Transverse colon (tissue), 4 donors: ENCODE measurements around the gene SEC24A. TPM values are rescaled to one million over a fixed set of nuclear protein-coding genes. Genes with fewer than 3 reads are reported as not detected.
"Not testable (repeated sequence)": the region's sequence is repeated elsewhere in the genome, so short reads cannot be mapped to it uniquely, and the experiment has no call there.

Source experiments
- DNase-seq: peaks from one replicate; pipeline ENCODE4 v3.0.0-alpha.2; 2019
- H3K27ac ChIP-seq, 4 donors: fragments of 200-600 bp; sonication (generic); 2 replicates each; pipeline ENCODE4 v1.5.1; 2016 to 2018; ENCODE audit warnings: inconsistent platforms in 4 of 4
- H3K27me3 ChIP-seq: fragments of 200-600 bp; sonication (generic); 2 replicates; pipeline ENCODE4 v1.5.1; 2017; ENCODE audit warnings: inconsistent platforms
- H3K36me3 ChIP-seq, 4 donors: fragments of 200-600 bp; sonication (generic); 2 replicates each; pipeline ENCODE4 v1.5.1; 2017 to 2019; ENCODE audit warnings: inconsistent platforms in 4 of 4
- H3K4me1 ChIP-seq, 4 donors: fragments of 200-600 bp; sonication (generic); 2 replicates each; pipeline ENCODE4 v1.5.1; 2017 to 2020; ENCODE audit warnings: inconsistent platforms in 4 of 4
- H3K4me3 ChIP-seq, 4 donors: fragments of 200-600 bp; sonication (generic); 1 replicate in 1 of 4; 2 replicates in 3 of 4; pipeline versions ENCODE4 v1.5.1 to v1.6.1; 2017 to 2019; ENCODE audit warnings: inconsistent platforms in 4 of 4
- H3K9me3 ChIP-seq, 2 donors: fragments of 200-600 bp; sonication (generic); 2 replicates each; pipeline ENCODE4 v1.5.1; 2017 to 2019; ENCODE audit warnings: inconsistent platforms in 2 of 2
- EP300 ChIP-seq: sonication (generic); formaldehyde crosslinking; IDR thresholded peaks from one replicate; pipeline ENCODE4 v1.6.1; 2017; ENCODE audit warnings: antibody characterized with exemption, low read depth
- POLR2A ChIP-seq: fragments of 450-650 bp; IDR thresholded peaks from one replicate; pipeline ENCODE4 v1.6.1; 2016; ENCODE audit warnings: antibody characterized with exemption, mild to moderate bottlenecking, moderate library complexity
- POLR2AphosphoS5 ChIP-seq, 3 donors: sonication (generic); formaldehyde crosslinking; IDR thresholded peaks; one replicate each; pipeline ENCODE4 v1.6.1; 2016; ENCODE audit warnings: antibody characterized with exemption in 3 of 3
- WGBS, 2 donors: methylation state at CpG; one replicate each; pipeline ENCODE4 v1.1.5; 2018; ENCODE audit warnings: low coverage in 1 of 2; 5-methylcytosine and 5-hydroxymethylcytosine counted together
- in situ Hi-C, 4 donors: fragments of 200-750 bp; cut with MboI; loops; one replicate each; pipeline versions ENCODE4 v1.15.0 to v1.15.1; 2017; ENCODE audit warnings: low sequenced_read_pairs in 3 of 4, low pct_ligation_motif_present in 1 of 4, low pct_unique_long_range_greater_than_20kb in 1 of 4
- intact Hi-C: fragments of 100-400 bp; cut with DNase I; formaldehyde crosslinking; loops from one replicate; pipeline ENCODE4 v1.15.1; 2023; ENCODE audit warnings: low total_unique reads
- total RNA-seq, 4 donors: library from RNA; depleted of rRNA; stranded (reverse); fragments of >200 nt; gene quantifications; one replicate each; pipeline ENCODE4 v1.1.0, GENCODE V29; 2016
- TF ChIP-seq, protein P1 (sequence below), 5 experiments: fragments of 200-600 bp in 3 of 5; fragments of 450-650 bp in 2 of 5; sonication (generic) in 3 of 5; IDR thresholded peaks; 1 replicate in 2 of 5; 2 replicates in 3 of 5; pipeline ENCODE4 v1.5.1; 2016 to 2017; ENCODE audit warnings: antibody characterized with exemption in 5 of 5, inconsistent platforms in 3 of 5, mild to moderate bottlenecking in 2 of 5, moderate library complexity in 1 of 5

The SEC24A gene
- total RNA-seq, 4 donors from 2014 or later, result 9.2 to 26.7 (median 18.6) TPM

DNA sequence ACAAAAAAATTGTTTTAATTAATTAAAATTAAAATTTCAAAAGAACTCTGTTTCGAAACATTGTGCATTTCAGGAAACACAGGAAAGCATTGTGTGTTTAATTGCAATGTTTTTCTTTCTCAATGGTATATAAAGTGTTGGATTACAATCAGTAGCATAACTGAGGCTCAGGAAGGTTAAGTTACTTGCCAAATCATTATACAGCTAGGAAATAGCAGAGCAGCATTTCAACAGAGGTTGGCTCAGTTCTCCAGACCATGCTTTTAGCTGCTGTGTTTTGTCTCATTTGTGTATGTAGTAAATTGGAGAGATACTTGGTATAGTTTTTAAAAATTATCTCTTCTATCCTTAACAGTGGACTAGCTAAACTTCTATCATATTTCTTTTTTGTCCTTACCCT is 59.7 kb downstream of the SEC24A start:
- H3K4me3 ChIP-seq, result no peak overlapping the region
- no peaks in the 10 kb centered on the region for H3K27me3 ChIP-seq
- no peak overlapping the region for H3K27ac ChIP-seq
- in situ Hi-C loops, result no loop called here
- H3K9me3 ChIP-seq, result no peaks in the 10 kb centered on the region
- intact Hi-C loops, result no loop called here
- 80 to 96% methylated on average over 1 of the region's 1 CpG for WGBS, 2 donors
- DNase-seq, result no peak
- TF ChIP-seq POLR2AphosphoS5 (IDR thresholded peaks at IDR 0.05) (no peak), POLR2A (no peak), EP300 (no peak)
- TF ChIP-seq, protein P1, sequence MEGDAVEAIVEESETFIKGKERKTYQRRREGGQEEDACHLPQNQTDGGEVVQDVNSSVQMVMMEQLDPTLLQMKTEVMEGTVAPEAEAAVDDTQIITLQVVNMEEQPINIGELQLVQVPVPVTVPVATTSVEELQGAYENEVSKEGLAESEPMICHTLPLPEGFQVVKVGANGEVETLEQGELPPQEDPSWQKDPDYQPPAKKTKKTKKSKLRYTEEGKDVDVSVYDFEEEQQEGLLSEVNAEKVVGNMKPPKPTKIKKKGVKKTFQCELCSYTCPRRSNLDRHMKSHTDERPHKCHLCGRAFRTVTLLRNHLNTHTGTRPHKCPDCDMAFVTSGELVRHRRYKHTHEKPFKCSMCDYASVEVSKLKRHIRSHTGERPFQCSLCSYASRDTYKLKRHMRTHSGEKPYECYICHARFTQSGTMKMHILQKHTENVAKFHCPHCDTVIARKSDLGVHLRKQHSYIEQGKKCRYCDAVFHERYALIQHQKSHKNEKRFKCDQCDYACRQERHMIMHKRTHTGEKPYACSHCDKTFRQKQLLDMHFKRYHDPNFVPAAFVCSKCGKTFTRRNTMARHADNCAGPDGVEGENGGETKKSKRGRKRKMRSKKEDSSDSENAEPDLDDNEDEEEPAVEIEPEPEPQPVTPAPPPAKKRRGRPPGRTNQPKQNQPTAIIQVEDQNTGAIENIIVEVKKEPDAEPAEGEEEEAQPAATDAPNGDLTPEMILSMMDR (IDR thresholded peaks at IDR 0.05), result no peak
- H3K36me3 ChIP-seq, result peaks cover 0 to 81% (median 34%) of the 10 kb centered on the region in 4 donors
- H3K4me1 ChIP-seq, result no peaks in the 10 kb centered on the region

DNA sequence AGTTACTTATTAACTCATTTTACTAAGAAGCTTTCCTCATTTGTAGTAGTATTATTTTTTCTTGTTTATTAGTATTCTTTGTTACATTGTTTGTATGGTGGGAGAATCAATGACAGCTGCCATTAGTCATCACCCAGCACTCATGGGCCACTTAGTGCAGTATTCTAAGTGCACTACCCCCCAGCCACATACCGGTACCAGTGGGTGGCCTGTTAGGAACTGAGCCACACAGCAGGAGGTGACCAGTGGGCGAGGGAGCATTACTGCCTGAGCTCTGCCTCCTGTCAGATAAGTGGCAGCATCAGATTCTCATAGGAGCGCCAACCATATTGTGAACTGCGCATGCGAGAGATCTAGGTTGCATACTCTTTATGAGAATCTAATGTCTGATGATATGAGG is 65.5 kb downstream of the SEC24A start:
- Histone ChIP-seq H3K36me3 (peaks cover 0 to 61% (median 18%) of the 10 kb centered on the region in 4 donors), H3K4me1 (no peaks in the 10 kb centered on the region), H3K27ac (no peak overlapping the region), H3K9me3 (no peaks in the 10 kb centered on the region), H3K4me3 (no peak overlapping the region), H3K27me3 (no peaks in the 10 kb centered on the region)
- intact Hi-C loops (no loop called here), in situ Hi-C loops (no loop called here)
- no peak for DNase-seq
- WGBS, 2 donors, result 92 to 95% methylated on average over 3 to 5 of the region's 5 CpGs
- no peak for TF ChIP-seq POLR2A
- TF ChIP-seq EP300, result no peak
- TF ChIP-seq, protein P1 (IDR thresholded peaks at IDR 0.05), result no peak
- no peak for TF ChIP-seq POLR2AphosphoS5 (IDR thresholded peaks at IDR 0.05)

DNA sequence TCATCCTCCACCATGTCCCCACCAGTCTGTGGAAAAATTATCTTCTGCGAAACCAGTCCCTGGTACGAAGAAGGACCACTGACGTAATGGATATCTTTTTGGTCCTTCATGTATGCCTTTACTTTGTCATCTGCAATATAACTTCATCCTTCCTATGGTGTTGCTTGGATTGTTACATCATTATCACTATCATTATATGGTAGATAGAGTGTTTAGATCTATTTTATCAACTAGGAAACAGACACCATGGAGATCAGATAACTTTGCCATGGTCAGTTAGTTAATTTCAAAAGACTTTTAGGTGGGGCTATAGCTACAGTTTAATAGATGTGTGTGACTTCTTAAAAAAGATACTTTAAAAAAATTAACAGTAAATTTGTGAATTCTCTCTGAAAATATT is 66.0 kb downstream of the SEC24A start:
- in situ Hi-C loops (no loop called here), intact Hi-C loops (no loop called here)
- DNase-seq, result no peak
- Histone ChIP-seq H3K27ac (no peak overlapping the region), H3K36me3 (peaks cover 0 to 60% (median 16%) of the 10 kb centered on the region in 4 donors), H3K4me3 (no peak overlapping the region), H3K9me3 (no peaks in the 10 kb centered on the region), H3K4me1 (no peaks in the 10 kb centered on the region), H3K27me3 (no peaks in the 10 kb centered on the region)
- TF ChIP-seq POLR2A, result no peak
- no peak for TF ChIP-seq POLR2AphosphoS5 (IDR thresholded peaks at IDR 0.05)
- TF ChIP-seq, protein P1 (IDR thresholded peaks at IDR 0.05), result no peak
- TF ChIP-seq EP300, result no peak
- 69 to 99% methylated on average over 3 of the region's 3 CpGs for WGBS, 2 donors

DNA sequence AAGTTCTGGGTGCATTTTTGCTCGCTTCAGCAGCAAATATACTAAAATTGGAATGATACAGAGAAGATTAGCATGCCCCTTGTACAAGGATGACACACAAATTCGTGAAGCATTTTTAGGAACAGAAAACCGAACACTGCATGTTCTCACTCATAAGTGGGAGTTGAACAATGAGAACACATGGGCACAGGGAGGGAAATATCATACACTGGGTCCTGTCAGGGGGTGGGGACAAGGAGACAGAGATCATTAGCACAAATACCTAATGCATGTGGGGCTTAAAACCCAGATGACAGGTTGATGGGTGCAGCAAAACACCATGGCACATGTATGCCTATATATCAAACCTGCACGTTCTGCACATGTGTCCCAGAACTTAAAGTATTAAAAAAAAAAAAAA is 66.9 kb downstream of the SEC24A start:
- H3K27me3 ChIP-seq, in situ Hi-C loops, H3K4me1 ChIP-seq, intact Hi-C loops, H3K9me3 ChIP-seq, H3K27ac ChIP-seq, DNase-seq, H3K4me3 ChIP-seq: not testable (repeated sequence)
- WGBS, 2 donors, result 89 to 90% methylated on average over 4 of the region's 4 CpGs
- H3K36me3 ChIP-seq, result peaks cover 0 to 60% (median 16%) of the 10 kb centered on the region in 4 donors

DNA sequence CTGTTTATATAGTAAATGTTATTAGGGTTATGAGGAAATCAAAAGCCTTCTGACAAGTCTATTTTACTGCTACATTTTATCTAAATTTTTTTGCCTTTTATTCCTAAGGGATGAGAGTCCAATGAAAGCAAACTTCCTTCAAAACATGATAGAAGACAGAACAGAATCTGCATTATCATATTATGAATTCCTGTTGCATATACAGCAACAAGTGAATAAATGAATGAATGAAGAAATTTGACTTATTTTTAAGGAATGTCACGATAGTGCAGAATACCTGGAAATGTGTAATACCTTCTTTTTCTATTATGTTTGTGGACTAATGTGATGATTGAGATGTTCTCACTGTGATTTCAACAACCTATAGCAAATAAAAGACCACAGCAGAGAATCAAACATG is 76.3 kb downstream of the SEC24A start:
- no peak overlapping the region for H3K4me3 ChIP-seq
- H3K9me3 ChIP-seq, result no peaks in the 10 kb centered on the region
- no peak for TF ChIP-seq POLR2A
- TF ChIP-seq, protein P1 (IDR thresholded peaks at IDR 0.05), result no peak
- TF ChIP-seq POLR2AphosphoS5 (IDR thresholded peaks at IDR 0.05), result no peak
- TF ChIP-seq EP300, result no peak
- WGBS, 2 donors, result 92 to 93% methylated on average over 1 of the region's 1 CpG
- in situ Hi-C loops, result loop anchor here in 1 of 4 donors (25.0 kb wide), 1 partner anchor 187 kb away; the partner anchor contains the start of gene PCBD2
- no peak for DNase-seq
- no peaks in the 10 kb centered on the region for H3K27me3 ChIP-seq
- intact Hi-C loops, result no loop called here
- no peak overlapping the region for H3K27ac ChIP-seq
- peaks cover 0 to 53% (median 24%) of the 10 kb centered on the region in 4 donors for H3K36me3 ChIP-seq
- no peaks in the 10 kb centered on the region for H3K4me1 ChIP-seq
